Superior temporal gyrus (tissue), 1 donor: ENCODE data around the gene CUL3.
"Not testable (repeated sequence)": the region's sequence is repeated elsewhere in the genome, so short reads cannot be mapped to it uniquely, and the experiment has no call there.

Source experiments
- DNase-seq: peaks from one replicate; pipeline ENCODE4 v3.0.0-alpha.2; 2016; ENCODE audit errors: extremely low spot score

Gene CUL3

GRCh38 chr2:224585211-224586088 lies at the start of gene CUL3:
CUL3 (minus strand) TSS chr2:224585363; CDS start chr2:224585009, 354 bp downstream.
- peak; percentile 93 for DNase-seq

DNA sequence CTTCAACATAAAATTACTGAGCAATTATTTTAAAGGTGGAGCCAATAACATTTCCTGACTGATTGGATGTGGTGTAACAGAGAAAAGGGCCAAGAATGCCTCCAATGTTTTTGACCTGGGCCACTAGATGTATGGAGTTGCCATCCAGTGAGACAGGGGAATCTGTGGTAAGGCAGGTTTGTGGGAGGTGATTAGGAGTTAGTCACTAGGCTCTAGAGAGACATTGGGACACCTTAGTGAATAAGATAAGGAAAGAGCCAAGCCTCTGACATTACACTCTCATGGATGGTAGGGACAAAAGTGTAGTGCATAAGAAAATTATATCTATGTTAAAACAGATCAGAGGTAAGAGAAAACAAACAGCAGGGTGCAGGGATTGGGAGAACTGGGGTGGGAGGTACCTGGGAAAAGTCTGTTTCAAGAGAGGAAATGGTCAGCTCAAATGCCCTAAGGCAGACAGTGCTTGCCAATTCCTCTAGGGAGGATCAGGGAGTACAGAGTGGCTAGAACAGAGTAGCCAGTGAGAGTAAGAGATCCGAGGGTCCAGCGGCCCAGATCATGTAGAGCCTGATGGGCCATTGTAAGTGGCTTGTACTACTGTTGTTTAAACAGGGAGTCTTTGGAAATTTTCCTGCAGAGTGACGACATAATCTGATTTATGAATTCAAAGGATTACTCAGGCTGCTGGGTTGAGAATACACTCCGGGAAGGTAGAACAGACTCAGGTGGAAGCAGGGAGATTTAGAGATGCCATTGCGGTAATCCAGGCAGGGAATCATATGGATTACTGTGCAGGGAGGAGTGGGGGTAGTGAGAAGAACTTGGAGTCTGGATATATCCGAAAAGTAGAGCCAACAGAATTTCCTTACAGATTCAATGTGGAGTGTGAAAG lies 45.7 kb upstream of the CUL3 start:
- no peak for DNase-seq

GRCh38 chr2:224628416-224628815 lies 43.3 kb upstream of the CUL3 start:
- DNase-seq, result no peak

DNA sequence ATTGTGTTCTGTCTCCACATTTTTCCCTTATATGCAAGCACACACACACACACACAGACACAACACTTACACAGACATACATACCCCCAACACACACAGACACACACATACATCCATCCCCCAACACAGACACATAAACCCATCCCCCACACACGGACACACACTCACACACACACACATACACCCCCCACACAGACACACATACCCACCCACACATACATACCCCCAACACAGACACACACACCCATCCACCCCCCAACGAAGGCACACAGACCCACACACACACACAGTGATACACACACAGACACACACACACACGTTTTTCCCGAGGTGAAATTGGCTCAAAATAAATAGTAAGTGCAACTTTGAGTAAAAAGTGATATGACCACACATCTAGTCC lies 41.6 kb upstream of the CUL3 start:
- DNase-seq, result no peak

GRCh38 chr2:224613543-224614286 lies 28.6 kb upstream of the CUL3 start:
- no peak for DNase-seq

DNA sequence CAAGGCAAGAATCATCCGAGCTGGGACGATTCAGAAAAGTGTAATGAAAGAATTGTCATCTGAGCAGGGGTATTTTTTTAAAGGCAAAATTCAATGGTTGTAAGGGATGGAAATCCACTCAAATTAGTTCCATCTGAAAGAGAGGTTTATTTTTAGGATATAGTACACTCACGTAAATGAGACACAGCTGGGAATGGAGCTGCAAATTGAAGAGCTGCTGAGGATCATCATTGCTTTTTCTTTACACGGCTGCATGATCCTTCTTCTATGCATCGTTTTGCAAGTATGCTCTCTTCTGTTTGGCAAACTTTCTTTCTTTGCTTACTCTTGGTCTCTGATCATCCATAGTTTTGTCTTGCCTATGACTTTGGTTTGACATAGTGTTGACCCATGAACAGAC lies 27.4 kb upstream of the CUL3 start:
- peak; percentile 17 for DNase-seq

- DNase-seq, result no peak
Measured at GRCh38 chr2:224611938-224612337, 26.8 kb upstream of the CUL3 start.

GRCh38 chr2:224608104-224608503 lies 22.9 kb upstream of the CUL3 start:
- no peak for DNase-seq

DNA sequence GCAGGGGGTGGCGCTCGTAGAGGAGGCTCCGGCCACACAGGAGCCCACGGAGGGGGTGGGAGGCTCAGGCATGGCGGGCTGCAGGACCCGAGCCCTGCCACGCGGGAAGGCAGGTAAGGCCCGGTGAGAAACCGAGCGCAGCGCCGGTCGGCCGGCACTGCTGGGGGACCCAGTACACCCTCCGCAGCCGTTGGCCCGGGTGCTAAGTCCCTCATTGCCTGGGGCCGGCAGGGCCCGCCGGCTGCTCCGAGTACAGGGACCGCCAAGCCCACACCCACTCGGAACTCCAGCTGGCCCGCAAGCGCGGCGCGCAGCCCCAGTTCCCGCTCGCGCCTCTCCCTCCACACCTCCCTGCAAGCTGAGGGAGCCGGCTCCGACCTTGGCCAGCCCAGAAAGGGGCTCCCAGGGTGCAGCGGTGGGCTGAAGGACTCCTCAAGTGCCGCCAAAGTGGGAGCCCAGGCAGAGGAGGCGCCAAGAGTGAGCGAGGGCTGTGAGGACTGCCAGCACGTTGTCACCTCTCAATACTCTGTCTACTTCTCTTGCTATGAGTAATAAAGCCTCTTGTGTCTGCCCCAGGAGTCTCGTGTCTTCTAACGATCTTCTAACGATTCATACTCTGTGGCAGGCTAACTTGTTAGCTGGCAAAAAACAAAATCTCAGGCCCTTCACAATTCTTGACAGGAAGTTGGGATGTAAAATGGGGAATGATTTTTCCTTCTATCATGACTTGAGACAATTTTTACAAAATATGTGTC lies 18.8 kb upstream of the CUL3 start:
- not testable (repeated sequence) for DNase-seq

- DNase-seq, result not testable (repeated sequence)
Measured at GRCh38 chr2:224602778-224603375, 17.7 kb upstream of the CUL3 start.

- DNase-seq, result no peak
Measured at GRCh38 chr2:224601923-224602322, 16.8 kb upstream of the CUL3 start.

DNA sequence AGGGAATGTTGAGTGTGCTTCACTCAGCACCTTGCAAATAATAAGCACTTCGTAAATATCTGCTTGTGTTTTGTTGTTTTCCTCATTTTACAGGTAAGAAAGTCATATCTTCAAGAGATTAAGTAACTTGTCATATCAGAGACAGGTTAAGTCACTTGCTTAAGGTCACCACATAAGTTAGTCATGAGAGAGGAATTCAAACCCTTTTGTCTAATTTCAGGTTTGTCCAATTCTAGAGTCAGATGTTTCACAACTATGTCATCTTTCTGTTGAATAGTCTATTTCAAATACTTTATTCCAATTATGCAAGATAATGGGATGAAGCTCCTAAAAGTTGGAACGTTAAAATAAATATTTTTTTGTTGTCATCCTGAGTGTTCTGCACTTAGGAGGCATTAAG lies 13.5 kb upstream of the CUL3 start:
- no peak for DNase-seq

GRCh38 chr2:224596289-224596688 lies 11.1 kb upstream of the CUL3 start:
- no peak for DNase-seq

GRCh38 chr2:224595518-224595917 lies 10.4 kb upstream of the CUL3 start:
- no peak for DNase-seq

DNA sequence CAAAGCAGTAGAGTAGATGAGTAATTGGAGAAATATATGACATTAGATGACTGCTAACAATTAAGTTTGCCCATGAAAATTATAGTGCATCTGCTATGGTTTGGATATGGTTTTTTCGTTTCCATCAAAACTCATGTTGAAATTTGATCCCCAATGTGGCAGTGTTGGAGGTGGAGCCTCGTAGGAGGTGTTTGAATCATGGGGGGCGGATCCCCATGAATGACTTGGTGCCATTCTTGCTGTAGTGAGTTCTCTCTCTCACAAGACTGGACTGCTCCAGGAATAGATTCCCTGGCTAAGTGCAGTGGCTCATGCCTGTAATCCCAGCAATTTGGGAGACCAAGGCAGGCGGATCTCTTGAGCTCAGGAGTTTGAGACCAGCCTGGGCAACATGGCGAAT lies 9.7 kb upstream of the CUL3 start:
- no peak for DNase-seq

GRCh38 chr2:224591220-224591619 lies 6.1 kb upstream of the CUL3 start:
- no peak for DNase-seq

DNA sequence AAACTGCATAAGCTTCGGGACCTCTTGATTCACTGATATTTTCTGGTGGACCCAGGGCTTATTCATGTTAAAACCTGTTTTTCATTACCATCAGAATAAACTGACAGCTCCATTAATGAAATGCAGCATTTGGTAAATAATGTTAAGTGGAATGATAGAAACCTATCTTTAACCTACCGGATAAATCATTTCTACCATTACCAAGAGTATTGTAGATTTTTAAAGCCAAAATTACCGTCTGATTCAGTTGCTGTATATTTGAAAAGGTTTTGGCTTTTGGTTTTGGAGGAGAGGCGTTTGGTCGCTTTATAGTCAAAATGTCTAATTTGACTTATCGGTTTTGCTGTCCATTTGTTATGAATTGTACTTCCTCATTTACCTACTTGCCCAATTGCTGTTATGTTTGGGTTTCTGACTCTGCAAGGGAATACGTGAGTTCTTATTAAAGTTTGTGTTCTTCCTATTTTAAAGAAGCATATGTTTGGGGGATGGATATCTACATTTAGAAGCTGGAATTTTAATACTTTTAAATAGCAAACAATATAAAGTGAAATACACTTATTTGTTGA lies 1.0 kb upstream of the CUL3 start:
- no peak for DNase-seq

GRCh38 chr2:224584785-224585210 lies 365 bp downstream of the CUL3 start:
- DNase-seq, result no peak

- DNase-seq, result no peak
Measured at GRCh38 chr2:224584111-224584784, 915 bp downstream of the CUL3 start.

GRCh38 chr2:224583033-224583432 lies 2.1 kb downstream of the CUL3 start:
- not testable (repeated sequence) for DNase-seq
